ENCODE results near the gene GNB1. TPM values are rescaled to one million over a fixed set of nuclear protein-coding genes. Genes with fewer than 3 reads are reported as not detected.

Gene GNB1
- polyA plus RNA-seq, 1 of the 3 experiments (the other 2 are of a cell fraction), result 355 TPM

- H3K27ac ChIP-seq (ENCODE audit: low read depth in 2 of 2, low read length in 1 of 2), result no peak overlapping the region
- no peaks in the 10 kb centered on the region for H3K79me2 ChIP-seq (ENCODE audit: insufficient read depth)
- H2AFZ ChIP-seq (ENCODE audit: low read depth), result no peak overlapping the region
- H3K4me1 ChIP-seq (ENCODE audit: control insufficient read depth in 1 of 2, insufficient read depth in 2 of 2, low read depth in 1 of 2, low read length in 1 of 2), result no peaks in the 10 kb centered on the region; a peak in 1 of 4 replicates
- H4K20me1 ChIP-seq (ENCODE audit: insufficient read depth), result no peaks in the 10 kb centered on the region
- TF ChIP-seq MXI1 (IDR thresholded peaks at IDR 0.05; ENCODE audit: low read depth, low read length), result no peak
- no peak for TF ChIP-seq NRF1 (IDR thresholded peaks at IDR 0.05; ENCODE audit: low read depth, low read length)
- no peak for TF ChIP-seq ELF1 (IDR thresholded peaks at IDR 0.05)
- no peak for TF ChIP-seq MAX (IDR thresholded peaks at IDR 0.05; ENCODE audit: low read depth)
- TF ChIP-seq MEF2A (IDR thresholded peaks at IDR 0.05; ENCODE audit: borderline replicate concordance, low read depth), result no peak
- no peak for TF ChIP-seq RXRA (IDR thresholded peaks at IDR 0.05; ENCODE audit: borderline replicate concordance, low read depth)
- TF ChIP-seq RCOR1 (IDR thresholded peaks at IDR 0.05; ENCODE audit: low read length), result no peak
- TF ChIP-seq FOXJ3 (CRISPR knock-in tag; IDR thresholded peaks at IDR 0.05), result no peak
- TF ChIP-seq SMC3 (IDR thresholded peaks at IDR 0.05; ENCODE audit: low read depth, low read length), result no peak
- no peak for TF ChIP-seq TAF1 (IDR thresholded peaks at IDR 0.05; ENCODE audit: borderline replicate concordance, low read depth, low read length)
- no peak for TF ChIP-seq PBX3 (IDR thresholded peaks at IDR 0.05)
- TF ChIP-seq USF1 (IDR thresholded peaks at IDR 0.05; ENCODE audit: borderline replicate concordance, low read depth), result no peak
- no peak overlapping the region for H3K9ac ChIP-seq
- H3K36me3 ChIP-seq (replicated peaks in 1 of 2; ENCODE audit: control insufficient read depth in 1 of 2, insufficient read depth in 2 of 2, low read length in 1 of 2), result no peaks in the 10 kb centered on the region
- H3K4me2 ChIP-seq, result no peak overlapping the region
- CTCF ChIA-PET, result interaction anchor here (0.8 to 7.8 kb wide), 3 partner anchors 16 to 106 kb away, joined by 3 to 152 read pairs (median 58); no protein-coding TSS in a partner anchor
- no peak overlapping the region for H3K4me3 ChIP-seq (ENCODE audit: low read depth in 2 of 2, low read length in 1 of 2)
- H3K27me3 ChIP-seq (ENCODE audit: insufficient read depth), result no peaks in the 10 kb centered on the region
- POLR2A ChIA-PET, result no interaction called here
- no peaks in the 10 kb centered on the region for H3K9me2 ChIP-seq
- 64% methylated on average over 23 of the region's 24 CpGs for WGBS (ENCODE audit: low lambda C conversion rate)
- no peaks in the 10 kb centered on the region for H3K9me3 ChIP-seq
- DNase-seq, result peak; percentile 27
- peaks cover 10% of the 10 kb centered on the region for H3F3A ChIP-seq (replicated peaks; ENCODE audit: insufficient read depth)
Observed at GRCh38 chr1:1938613-1939295, 47.9 kb upstream of the GNB1 start.

GRCh38 chr1:1938276-1938573, 47.3 kb upstream of the GNB1 start:
- Histone ChIP-seq H2AFZ (ENCODE audit: low read depth) (no peak overlapping the region), H4K20me1 (ENCODE audit: insufficient read depth) (no peaks in the 10 kb centered on the region), H3K9ac (no peak overlapping the region), H3K9me2 (no peaks in the 10 kb centered on the region), H3K9me3 (no peaks in the 10 kb centered on the region), H3K4me1 (ENCODE audit: control insufficient read depth in 1 of 2, insufficient read depth in 2 of 2, low read depth in 1 of 2, low read length in 1 of 2) (no peaks in the 10 kb centered on the region), H3K27ac (ENCODE audit: low read depth in 2 of 2, low read length in 1 of 2) (no peak overlapping the region), H3K4me2 (no peak overlapping the region), H3K79me2 (ENCODE audit: insufficient read depth) (no peaks in the 10 kb centered on the region), H3K27me3 (ENCODE audit: insufficient read depth) (no peaks in the 10 kb centered on the region), H3K4me3 (ENCODE audit: low read depth in 2 of 2, low read length in 1 of 2) (no peak overlapping the region), H3F3A (replicated peaks; ENCODE audit: insufficient read depth) (peaks cover 12% of the 10 kb centered on the region), H3K36me3 (replicated peaks in 1 of 2; ENCODE audit: control insufficient read depth in 1 of 2, insufficient read depth in 2 of 2, low read length in 1 of 2) (no peaks in the 10 kb centered on the region)
- WGBS (ENCODE audit: low lambda C conversion rate), result 63% methylated on average over 6 of the region's 6 CpGs
- TF ChIP-seq JUND (IDR thresholded peaks at IDR 0.05) (no peak), NFIC (IDR thresholded peaks at IDR 0.05; ENCODE audit: borderline replicate concordance) (no peak), EZH2phosphoT487 (IDR thresholded peaks at IDR 0.05; ENCODE audit: borderline replicate concordance, low read depth) (no peak), POLR2AphosphoS5 (IDR thresholded peaks at IDR 0.05; ENCODE audit: low read depth, low read length) (no peak), SMC3 (IDR thresholded peaks at IDR 0.05; ENCODE audit: low read depth, low read length) (no peak), USF1 (IDR thresholded peaks at IDR 0.05; ENCODE audit: borderline replicate concordance, low read depth) (no peak)
- POLR2A ChIA-PET, result interaction anchor here (0.6 kb wide), 1 partner anchor 9 kb away, joined by 5 read pairs; no protein-coding TSS in a partner anchor
- DNase-seq, result no peak
- CTCF ChIA-PET, result no interaction called here
